Astrocyte of the cerebellum (primary cell): ENCODE data around the gene CARD6.
"Not testable (repeated sequence)": the region's sequence is repeated elsewhere in the genome, so short reads cannot be mapped to it uniquely, and the experiment has no call there.

Experiments used
- DNase-seq: peaks from one replicate; pipeline ENCODE4 v3.0.0-alpha.2; 2011; ENCODE audit warnings: low read depth
- H3K4me3 ChIP-seq: 2 replicates; pipeline ENCODE4 v1.5.1; 2011; ENCODE audit warnings: mild to moderate bottlenecking, low read depth, low read length, moderate library complexity
- CTCF ChIP-seq: IDR thresholded peaks from 2 replicates; pipeline ENCODE4 v1.5.1; 2012; ENCODE audit warnings: low read length, low read depth, moderate library complexity, mild to moderate bottlenecking; ENCODE audit errors: missing control alignments
- in situ Hi-C: cut with HindIII; loops from 2 replicates; pipeline ENCODE4 v1.10.0; 2017; ENCODE audit warnings: low sequenced_read_pairs

The CARD6 gene

GRCh38 chr5:40853632-40854192, 12.5 kb downstream of the CARD6 start:
- in situ Hi-C loops: no loop called here
- no peak overlapping the region for H3K4me3 ChIP-seq
- TF ChIP-seq CTCF: no peak
- DNase-seq: no peak

GRCh38 chr5:40860711-40861110, 19.5 kb downstream of the CARD6 start:
- no peak for TF ChIP-seq CTCF
- no peak overlapping the region for H3K4me3 ChIP-seq
- in situ Hi-C loops: no loop called here
- DNase-seq: no peak

- H3K4me3 ChIP-seq, in situ Hi-C loops, DNase-seq: not testable (repeated sequence)
Measured at GRCh38 chr5:40865004-40865403, 23.8 kb downstream of the CARD6 start.

- H3K4me3 ChIP-seq: no peak overlapping the region
- no peak for TF ChIP-seq CTCF
- in situ Hi-C loops: no loop called here
- no peak for DNase-seq
Measured at GRCh38 chr5:40866844-40867243, 25.7 kb downstream of the CARD6 start.

- no peak for TF ChIP-seq CTCF
- DNase-seq: no peak
- H3K4me3 ChIP-seq: no peak overlapping the region
- in situ Hi-C loops: no loop called here
Measured at GRCh38 chr5:40869384-40869783, 28.2 kb downstream of the CARD6 start.

- no peak overlapping the region for H3K4me3 ChIP-seq
- TF ChIP-seq CTCF: no peak
- no peak for DNase-seq
- in situ Hi-C loops: no loop called here
Measured at GRCh38 chr5:40871177-40871576, 30.0 kb downstream of the CARD6 start.

- in situ Hi-C loops, H3K4me3 ChIP-seq, DNase-seq: not testable (repeated sequence)
Measured at GRCh38 chr5:40872253-40872652, 31.1 kb downstream of the CARD6 start.

GRCh38 chr5:40873286-40873880, 32.2 kb downstream of the CARD6 start:
- H3K4me3 ChIP-seq: no peak overlapping the region
- TF ChIP-seq CTCF: no peak
- in situ Hi-C loops: no loop called here
- no peak for DNase-seq
